Measurements from ENCODE around the gene CTXN2.

DNA sequence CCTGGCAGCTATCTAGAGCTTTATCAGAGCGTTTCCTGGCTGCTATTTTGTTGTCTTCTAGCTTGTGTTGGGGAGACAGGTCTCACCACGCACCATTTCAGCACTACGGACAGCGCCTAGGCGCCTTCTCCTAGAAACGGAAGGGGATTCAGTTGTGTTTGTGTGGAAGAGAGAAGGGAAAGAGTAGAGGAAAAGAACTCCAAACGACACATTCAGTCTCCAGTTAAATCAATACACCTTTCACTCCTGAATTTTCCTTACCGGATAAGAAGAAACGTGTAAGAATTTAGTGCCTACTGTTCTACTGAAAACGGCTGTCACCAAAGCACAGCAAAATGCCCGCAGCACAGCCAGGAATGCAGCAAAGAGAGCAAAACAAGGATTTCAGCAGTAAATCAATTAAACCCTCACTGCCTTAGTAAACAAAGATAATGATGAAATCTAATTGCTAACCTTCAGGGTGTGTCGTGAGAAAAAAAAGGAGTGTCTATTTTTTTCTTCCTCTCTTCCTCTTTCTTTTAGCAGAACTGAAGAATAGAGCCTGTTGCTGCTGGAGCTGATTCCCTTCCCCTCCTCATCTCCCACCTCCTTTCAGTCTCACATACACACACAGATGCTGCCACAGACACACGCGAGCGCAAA is 412 bp upstream of the CTXN2 start:
- no peak for TF ChIP-seq POLR2A (IDR thresholded peaks at IDR 0.05)
- TF ChIP-seq, protein P1, sequence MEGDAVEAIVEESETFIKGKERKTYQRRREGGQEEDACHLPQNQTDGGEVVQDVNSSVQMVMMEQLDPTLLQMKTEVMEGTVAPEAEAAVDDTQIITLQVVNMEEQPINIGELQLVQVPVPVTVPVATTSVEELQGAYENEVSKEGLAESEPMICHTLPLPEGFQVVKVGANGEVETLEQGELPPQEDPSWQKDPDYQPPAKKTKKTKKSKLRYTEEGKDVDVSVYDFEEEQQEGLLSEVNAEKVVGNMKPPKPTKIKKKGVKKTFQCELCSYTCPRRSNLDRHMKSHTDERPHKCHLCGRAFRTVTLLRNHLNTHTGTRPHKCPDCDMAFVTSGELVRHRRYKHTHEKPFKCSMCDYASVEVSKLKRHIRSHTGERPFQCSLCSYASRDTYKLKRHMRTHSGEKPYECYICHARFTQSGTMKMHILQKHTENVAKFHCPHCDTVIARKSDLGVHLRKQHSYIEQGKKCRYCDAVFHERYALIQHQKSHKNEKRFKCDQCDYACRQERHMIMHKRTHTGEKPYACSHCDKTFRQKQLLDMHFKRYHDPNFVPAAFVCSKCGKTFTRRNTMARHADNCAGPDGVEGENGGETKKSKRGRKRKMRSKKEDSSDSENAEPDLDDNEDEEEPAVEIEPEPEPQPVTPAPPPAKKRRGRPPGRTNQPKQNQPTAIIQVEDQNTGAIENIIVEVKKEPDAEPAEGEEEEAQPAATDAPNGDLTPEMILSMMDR (IDR thresholded peaks at IDR 0.05) = no peak
